HEK293T (cell line): ENCODE measurements around the gene OR2A25.

Source experiments
- CTCF ChIA-PET: fragments of 350-600 bp; formaldehyde crosslinking; extraction: SDS; loops from one replicate; lab custom pipeline; 2021; ENCODE audit warnings: antibody characterized with exemption, inconsistent platforms; lab: Yijun Ruan, JAX
- POLR2A ChIA-PET: fragments of 350-600 bp; formaldehyde crosslinking; extraction: SDS; loops from one replicate; lab custom pipeline; 2020; ENCODE audit warnings: antibody characterized with exemption, inconsistent platforms; lab: Yijun Ruan, JAX
- DNase-seq: peaks from one replicate; pipeline ENCODE4 v3.0.0; 2012; ENCODE audit warnings: mixed read lengths; ENCODE audit errors: extremely low spot score
- ARNT ChIP-seq: fragments of 450-650 bp; IDR thresholded peaks from 2 replicates; pipeline ENCODE4 v1.6.1; 2017; ENCODE audit warnings: mild to moderate bottlenecking
- BHLHE40 ChIP-seq: fragments of 450-650 bp; IDR thresholded peaks from 2 replicates; pipeline ENCODE4 v1.6.1; 2016; ENCODE audit warnings: mild to moderate bottlenecking, moderate library complexity, borderline replicate concordance
- CTBP1 ChIP-seq: fragments of 450-650 bp; IDR thresholded peaks from 2 replicates; pipeline ENCODE4 v1.6.1; 2016; ENCODE audit warnings: borderline replicate concordance
- ELF4 ChIP-seq: fragments of 450-650 bp; IDR thresholded peaks from 2 replicates; pipeline ENCODE4 v1.6.1; 2017; ENCODE audit warnings: antibody characterized with exemption
- FOXA1 ChIP-seq: fragments of 450-650 bp; IDR thresholded peaks from 2 replicates; pipeline ENCODE4 v1.6.1; 2016; ENCODE audit warnings: mild to moderate bottlenecking
- FOXK2 ChIP-seq: fragments of 450-650 bp; IDR thresholded peaks from 2 replicates; pipeline ENCODE4 v1.6.1; 2016; ENCODE audit warnings: mild to moderate bottlenecking
- FOXM1 ChIP-seq: fragments of 450-650 bp; IDR thresholded peaks from 2 replicates; pipeline ENCODE4 v1.6.1; 2017; ENCODE audit warnings: mild to moderate bottlenecking, borderline replicate concordance
- HDGF ChIP-seq: fragments of 450-650 bp; IDR thresholded peaks from 2 replicates; pipeline ENCODE4 v1.6.1; 2017; ENCODE audit warnings: antibody characterized with exemption, borderline replicate concordance
- L3MBTL2 ChIP-seq: fragments of 450-650 bp; conservative IDR thresholded peaks from 2 replicates; pipeline ENCODE4 v1.6.1; 2016; ENCODE audit warnings: mild to moderate bottlenecking
- LEF1 ChIP-seq: fragments of 450-650 bp; IDR thresholded peaks from 2 replicates; pipeline ENCODE4 v1.6.1; 2017; ENCODE audit warnings: mild to moderate bottlenecking, borderline replicate concordance
- NFRKB ChIP-seq: fragments of 450-650 bp; IDR thresholded peaks from 2 replicates; pipeline ENCODE4 v1.6.1; 2016; ENCODE audit warnings: mild to moderate bottlenecking, moderate library complexity
- SP1 ChIP-seq: fragments of 450-650 bp; IDR thresholded peaks from 2 replicates; pipeline ENCODE4 v1.6.1; 2017
- SUZ12 ChIP-seq: fragments of 450-650 bp; IDR thresholded peaks from 2 replicates; pipeline ENCODE4 v1.6.1; 2016; ENCODE audit warnings: mild to moderate bottlenecking
- TARDBP ChIP-seq: fragments of 450-650 bp; IDR thresholded peaks from 2 replicates; pipeline ENCODE4 v1.6.1; 2016
- ZNF384 ChIP-seq: fragments of 450-650 bp; IDR thresholded peaks from 2 replicates; pipeline ENCODE4 v1.6.1; 2016
- TF ChIP-seq, protein P1 (sequence below): fragments of 450-650 bp; IDR thresholded peaks from 2 replicates; pipeline ENCODE4 v1.6.1; 2016

The OR2A25 gene

GRCh38 chr7:144069511-144069910 is at the start of gene OR2A25:
Gene OR2A25 (plus strand): TSS chr7:144069811. CDS start chr7:144074220, 4,409 bp downstream.
- POLR2A ChIA-PET, result no interaction called here
- DNase-seq, result no peak
- CTCF ChIA-PET, result interaction anchor here (1.8 kb wide), 1 partner anchor 58 kb away, joined by 4 read pairs; no protein-coding TSS in a partner anchor
- TF ChIP-seq ELF4 (no peak), CTBP1 (no peak), ARNT (no peak), NFRKB (no peak), SP1 (no peak), LEF1 (no peak), SUZ12 (no peak), FOXM1 (no peak), ZNF384 (no peak), FOXA1 (no peak), FOXK2 (no peak), L3MBTL2 (no peak), HDGF (no peak), BHLHE40 (no peak), TARDBP (no peak)
- TF ChIP-seq, protein P1, sequence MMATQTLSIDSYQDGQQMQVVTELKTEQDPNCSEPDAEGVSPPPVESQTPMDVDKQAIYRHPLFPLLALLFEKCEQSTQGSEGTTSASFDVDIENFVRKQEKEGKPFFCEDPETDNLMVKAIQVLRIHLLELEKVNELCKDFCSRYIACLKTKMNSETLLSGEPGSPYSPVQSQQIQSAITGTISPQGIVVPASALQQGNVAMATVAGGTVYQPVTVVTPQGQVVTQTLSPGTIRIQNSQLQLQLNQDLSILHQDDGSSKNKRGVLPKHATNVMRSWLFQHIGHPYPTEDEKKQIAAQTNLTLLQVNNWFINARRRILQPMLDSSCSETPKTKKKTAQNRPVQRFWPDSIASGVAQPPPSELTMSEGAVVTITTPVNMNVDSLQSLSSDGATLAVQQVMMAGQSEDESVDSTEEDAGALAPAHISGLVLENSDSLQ, result no peak

DNA sequence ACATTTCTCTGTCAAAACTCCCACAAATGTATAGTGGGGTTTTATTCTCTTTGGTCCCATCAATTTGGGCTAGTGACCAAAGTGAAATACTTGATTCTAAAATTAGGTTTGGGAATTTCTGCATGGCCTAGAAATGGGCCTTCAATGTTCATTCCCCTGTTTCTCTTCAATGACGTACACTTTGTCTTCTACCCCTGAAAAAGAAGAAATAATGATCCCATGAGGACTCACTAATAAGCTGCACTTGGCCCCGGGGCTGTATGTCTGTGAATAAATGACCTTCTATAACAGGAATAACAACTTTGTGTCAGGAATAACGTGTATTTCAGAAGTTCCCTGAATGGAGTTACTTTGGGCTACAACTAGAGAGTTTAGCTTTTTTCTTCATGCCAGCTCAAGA is 49.3 kb upstream of the OR2A25 start:
- ChIA-PET POLR2A (interaction anchor here (0.6 kb wide), 1 partner anchor 12 kb away, joined by 4 read pairs; no protein-coding TSS in a partner anchor), CTCF (interaction anchor here (0.6 kb wide), 2 partner anchors 82 to 425 kb away, joined by 4 to 6 read pairs; no protein-coding TSS in a partner anchor)
- TF ChIP-seq, protein P1, result no peak
- TF ChIP-seq LEF1, result no peak
- no peak for TF ChIP-seq FOXA1
- TF ChIP-seq SUZ12, result no peak
- no peak for TF ChIP-seq L3MBTL2
- TF ChIP-seq ZNF384, result no peak
- no peak for TF ChIP-seq TARDBP
- no peak for TF ChIP-seq NFRKB
- no peak for TF ChIP-seq FOXK2
- no peak for TF ChIP-seq HDGF
- no peak for TF ChIP-seq ELF4
- DNase-seq, result no peak

DNA sequence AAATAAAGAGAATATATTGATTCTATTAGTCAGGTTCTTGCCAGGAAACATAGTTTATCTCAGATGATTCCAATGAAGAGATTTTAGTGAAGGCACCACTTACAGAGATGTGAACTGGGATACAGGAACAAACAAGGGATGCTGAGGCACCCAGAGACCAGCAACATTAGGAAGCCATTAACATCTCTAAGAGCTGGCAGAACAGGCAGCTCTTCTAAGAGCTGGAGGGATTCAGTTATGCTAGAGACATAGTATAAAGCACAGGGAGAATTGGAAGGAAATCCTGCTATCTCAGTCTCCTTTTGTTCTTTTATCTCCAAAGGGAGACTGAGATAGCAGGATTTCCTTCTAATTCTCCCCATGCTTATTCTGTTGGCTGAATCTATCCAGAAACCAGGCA is 47.4 kb upstream of the OR2A25 start:
- POLR2A ChIA-PET, result no interaction called here

GRCh38 chr7:144023171-144023827 is 46.3 kb upstream of the OR2A25 start:
- TF ChIP-seq NFRKB (no peak), SP1 (no peak), ELF4 (no peak), ARNT (no peak), HDGF (no peak), ZNF384 (no peak), BHLHE40 (no peak), L3MBTL2 (no peak), FOXM1 (no peak), TARDBP (no peak), FOXK2 (no peak), FOXA1 (no peak), SUZ12 (no peak)
- TF ChIP-seq, protein P1, result no peak
- ChIA-PET CTCF (no interaction called here), POLR2A (no interaction called here)
- DNase-seq, result no peak

More for the DNA sequence above, 47.4 kb upstream of the OR2A25 start:
- TF ChIP-seq BHLHE40 (no peak), SP1 (no peak), FOXM1 (no peak)
- DNase-seq, result no peak
- CTCF ChIA-PET, result no interaction called here

GRCh38 chr7:144024213-144024612 is 45.4 kb upstream of the OR2A25 start:
- DNase-seq, result no peak
- POLR2A ChIA-PET, result no interaction called here
- CTCF ChIA-PET, result no interaction called here
- no peak for TF ChIP-seq L3MBTL2
- TF ChIP-seq, protein P1, result no peak
- TF ChIP-seq ELF4, result no peak

DNA sequence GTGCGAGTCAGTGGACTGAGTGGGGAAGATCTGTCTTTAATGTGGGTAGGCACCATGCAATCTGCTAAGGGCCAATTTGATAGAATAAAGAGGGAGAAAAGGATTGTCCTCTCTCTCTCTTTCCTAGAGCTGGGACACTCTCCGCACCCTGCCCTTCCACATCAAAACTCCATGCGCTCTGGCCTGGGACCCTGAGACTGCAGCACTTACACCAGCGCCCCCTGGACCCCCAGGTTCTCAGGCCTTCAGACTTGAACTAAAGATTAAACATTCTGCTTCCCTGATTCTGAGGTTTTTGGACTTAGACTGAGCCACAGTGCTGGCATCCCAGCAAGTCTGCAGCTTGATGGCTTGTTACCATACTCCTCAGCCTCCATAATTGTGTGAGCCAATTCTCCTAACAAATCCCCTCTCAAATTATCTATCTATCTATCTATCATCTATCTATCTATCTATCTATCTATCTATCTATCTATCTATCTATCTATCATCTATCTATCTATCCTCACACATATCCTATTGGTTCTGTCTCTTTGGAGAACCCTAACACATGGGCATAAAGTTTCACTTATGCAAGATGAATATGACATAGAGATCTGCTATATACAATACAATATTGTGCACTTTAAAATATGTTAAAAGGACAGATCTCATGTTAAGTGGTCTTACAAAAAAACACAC is 43.3 kb upstream of the OR2A25 start:
- no peak for TF ChIP-seq SP1
- TF ChIP-seq SUZ12, result no peak
- TF ChIP-seq LEF1, result no peak
- ChIA-PET POLR2A (no interaction called here), CTCF (interaction anchor here (1.1 kb wide), 1 partner anchor 286 kb away, joined by 4 read pairs; no protein-coding TSS in a partner anchor)
- DNase-seq, result no peak
